Tibial nerve (tissue), 4 donors: Measurements from ENCODE around the gene GABRA1. TPM values are rescaled to one million over a fixed set of nuclear protein-coding genes. Genes with fewer than 3 reads are reported as not detected.

Experiments used
- DNase-seq, 2 donors: peaks; one replicate each; pipeline ENCODE4 v3.0.0-alpha.2; 2019; ENCODE audit warnings: low spot score in 2 of 2
- H3K27ac ChIP-seq, 4 donors: fragments of 200-600 bp; sonication (generic) in 3 of 4; one replicate each; pipeline ENCODE4 v1.5.1; 2017 to 2019; ENCODE audit warnings: mild to moderate bottlenecking in 1 of 4
- H3K27me3 ChIP-seq, 2 donors: fragments of 200-600 bp; sonication (generic) in 1 of 2; one replicate each; pipeline versions ENCODE4 v1.5.1 to v1.6.0; 2017 to 2019
- H3K36me3 ChIP-seq, 3 donors: fragments of 200-600 bp; sonication (generic); one replicate each; pipeline ENCODE4 v1.5.1; 2018 to 2019
- H3K4me1 ChIP-seq, 4 donors: fragments of 200-600 bp; sonication (generic) in 3 of 4; one replicate each; pipeline ENCODE4 v1.5.1; 2017 to 2019
- H3K4me3 ChIP-seq, 4 donors: fragments of 200-600 bp; sonication (generic) in 3 of 4; one replicate each; pipeline ENCODE4 v1.5.1; 2017 to 2019; ENCODE audit warnings: mild to moderate bottlenecking in 1 of 4, moderate library complexity in 1 of 4
- H3K9me3 ChIP-seq, 4 donors: fragments of 200-600 bp; sonication (generic) in 3 of 4; one replicate each; pipeline ENCODE4 v1.5.1; 2017 to 2019
- EP300 ChIP-seq, 2 donors: sonication (generic); formaldehyde crosslinking; IDR thresholded peaks; one replicate each; pipeline ENCODE4 v1.6.1; 2017; ENCODE audit warnings: antibody characterized with exemption in 2 of 2, mild to moderate bottlenecking in 1 of 2
- POLR2A ChIP-seq, 2 donors: fragments of 450-650 bp; IDR thresholded peaks; one replicate each; pipeline ENCODE4 v1.6.1; 2017; ENCODE audit warnings: antibody characterized with exemption in 2 of 2, mild to moderate bottlenecking in 2 of 2, moderate library complexity in 2 of 2
- WGBS, 2 donors: methylation state at CpG; one replicate each; pipeline ENCODE4 v1.1.5; 2018; 5-methylcytosine and 5-hydroxymethylcytosine counted together
- total RNA-seq, 4 donors: library from RNA; depleted of rRNA; stranded (reverse); fragments of >200 nt; gene quantifications; one replicate each; pipeline ENCODE4 v1.1.0, GENCODE V29; 2016
- TF ChIP-seq, protein P1 (sequence below), 5 experiments: fragments of 200-600 bp in 3 of 5; fragments of 450-650 bp in 2 of 5; sonication (generic) in 3 of 5; IDR thresholded peaks; one replicate each; pipeline ENCODE4 v1.5.1; 2016 to 2019; ENCODE audit warnings: antibody characterized with exemption in 5 of 5, mild to moderate bottlenecking in 3 of 5, moderate library complexity in 2 of 5

Gene GABRA1
- total RNA-seq, 4 donors from 2014 or later: not detected

DNA sequence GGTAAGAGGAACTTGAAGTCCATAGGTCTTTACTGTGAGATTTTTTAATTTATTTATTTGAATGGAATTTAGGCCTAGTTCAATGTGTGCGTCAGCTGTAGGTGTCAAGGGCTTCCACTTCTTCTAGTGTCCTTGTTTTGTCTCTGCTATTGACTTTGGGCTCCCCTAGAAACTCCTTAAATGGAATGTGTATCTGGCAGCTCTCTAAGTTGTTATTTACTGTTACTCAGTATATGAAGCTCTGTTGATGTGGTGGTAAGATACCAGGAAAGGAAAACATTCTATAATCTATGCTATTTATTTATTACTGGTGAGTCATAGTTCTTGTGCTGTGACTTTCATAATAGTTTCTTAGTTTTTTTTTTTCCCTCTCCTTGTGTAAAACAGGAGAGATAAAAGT lies 97.1 kb downstream of the GABRA1 start:
- Histone ChIP-seq H3K27me3 (no peaks in the 10 kb centered on the region), H3K36me3 (no peaks in the 10 kb centered on the region), H3K4me3 (no peak overlapping the region), H3K4me1 (no peaks in the 10 kb centered on the region), H3K9me3 (no peaks in the 10 kb centered on the region), H3K27ac (no peak overlapping the region)
- TF ChIP-seq EP300 (IDR thresholded peaks at IDR 0.05) (no peak), POLR2A (IDR thresholded peaks at IDR 0.05) (no peak)
- TF ChIP-seq, protein P1, sequence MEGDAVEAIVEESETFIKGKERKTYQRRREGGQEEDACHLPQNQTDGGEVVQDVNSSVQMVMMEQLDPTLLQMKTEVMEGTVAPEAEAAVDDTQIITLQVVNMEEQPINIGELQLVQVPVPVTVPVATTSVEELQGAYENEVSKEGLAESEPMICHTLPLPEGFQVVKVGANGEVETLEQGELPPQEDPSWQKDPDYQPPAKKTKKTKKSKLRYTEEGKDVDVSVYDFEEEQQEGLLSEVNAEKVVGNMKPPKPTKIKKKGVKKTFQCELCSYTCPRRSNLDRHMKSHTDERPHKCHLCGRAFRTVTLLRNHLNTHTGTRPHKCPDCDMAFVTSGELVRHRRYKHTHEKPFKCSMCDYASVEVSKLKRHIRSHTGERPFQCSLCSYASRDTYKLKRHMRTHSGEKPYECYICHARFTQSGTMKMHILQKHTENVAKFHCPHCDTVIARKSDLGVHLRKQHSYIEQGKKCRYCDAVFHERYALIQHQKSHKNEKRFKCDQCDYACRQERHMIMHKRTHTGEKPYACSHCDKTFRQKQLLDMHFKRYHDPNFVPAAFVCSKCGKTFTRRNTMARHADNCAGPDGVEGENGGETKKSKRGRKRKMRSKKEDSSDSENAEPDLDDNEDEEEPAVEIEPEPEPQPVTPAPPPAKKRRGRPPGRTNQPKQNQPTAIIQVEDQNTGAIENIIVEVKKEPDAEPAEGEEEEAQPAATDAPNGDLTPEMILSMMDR (IDR thresholded peaks at IDR 0.05): no peak
- DNase-seq: no peak
- WGBS, 2 donors: 97% methylated on average over 1 of the region's 1 CpG

DNA sequence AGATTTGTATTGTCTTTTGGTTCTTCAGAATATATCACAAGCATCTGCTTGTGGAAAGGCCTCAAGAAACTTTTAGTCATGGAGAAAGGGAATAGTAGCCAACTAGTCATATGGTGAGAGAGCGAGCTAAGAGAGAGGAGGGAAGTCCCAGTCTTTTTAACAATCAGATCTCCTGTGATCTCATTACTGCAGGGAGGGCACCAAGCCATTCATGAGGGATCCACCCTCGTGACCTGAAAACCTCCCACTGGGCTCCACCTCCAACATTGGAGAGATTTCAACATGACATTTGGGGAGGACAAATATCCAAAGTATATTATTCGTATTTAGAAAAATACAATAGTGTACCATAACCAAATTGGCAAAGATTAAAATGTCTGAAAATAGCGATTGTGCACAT lies 99.0 kb downstream of the GABRA1 start:
- Histone ChIP-seq H3K9me3 (no peaks in the 10 kb centered on the region), H3K36me3 (no peaks in the 10 kb centered on the region), H3K27me3 (no peaks in the 10 kb centered on the region), H3K4me3 (no peak overlapping the region), H3K27ac (no peak overlapping the region), H3K4me1 (no peaks in the 10 kb centered on the region)
- TF ChIP-seq EP300 (IDR thresholded peaks at IDR 0.05) (no peak), POLR2A (IDR thresholded peaks at IDR 0.05) (no peak)
- TF ChIP-seq, protein P1 (IDR thresholded peaks at IDR 0.05): no peak
- WGBS, 2 donors: 59 to 71% methylated on average over 4 of the region's 4 CpGs
- no peak for DNase-seq

Other genes with a start within 250 kb of the GABRA1 start
- not detected for gene GABRA6, start 162.4 kb upstream of the GABRA1 start, total RNA-seq
- not detected for gene GABRG2, start 219.7 kb downstream of the GABRA1 start, total RNA-seq